GM12891 (cell line): ENCODE results near the gene MIB1.

Experiments used
- PAX5 ChIP-seq: IDR thresholded peaks from 2 replicates; pipeline ENCODE4 v1.6.1; 2011; ENCODE audit warnings: low read length, moderate library complexity, mild to moderate bottlenecking; ENCODE audit not compliant: insufficient read depth, severe bottlenecking
- POLR2A ChIP-seq: IDR thresholded peaks from 2 replicates; pipeline ENCODE4 v1.6.1; 2011; ENCODE audit warnings: low read depth, low read length, control low read depth
- POLR2AphosphoS5 ChIP-seq: IDR thresholded peaks from 2 replicates; pipeline ENCODE4 v1.6.1; 2011; ENCODE audit warnings: low read depth, low read length, control low read depth
- POU2F2 ChIP-seq: IDR thresholded peaks from 2 replicates; pipeline ENCODE4 v1.6.1; 2011; ENCODE audit warnings: low read depth, mild to moderate bottlenecking, control low read depth, low read length, moderate library complexity

GRCh38 chr18:21774722-21775121, 34.1 kb downstream of the MIB1 start:
- no peak for TF ChIP-seq POLR2A
- no peak for TF ChIP-seq POLR2AphosphoS5
- no peak for TF ChIP-seq POU2F2
- no peak for TF ChIP-seq PAX5
